Caco-2 (cell line): ENCODE measurements around the gene SLC39A12. TPM values are rescaled to one million over a fixed set of nuclear protein-coding genes. Genes with fewer than 3 reads are reported as not detected.

ENCODE experiments used
- BruUV-seq: library from RNA; stranded (reverse); fragments of 400-500 nt; replicated peaks from 2 replicates; lab custom pipeline; 2021; lab: Mats Ljungman, UMichigan
- CTCF ChIA-PET: fragments of 300-600 bp; sonication (Branson Sonifier 250); formaldehyde crosslinking; loops from one replicate; lab custom pipeline; 2022; ENCODE audit warnings: antibody characterized with exemption; lab: Charles Lee
- POLR2A ChIA-PET: fragments of 300-600 bp; sonication (Branson Sonifier 250); formaldehyde crosslinking; loops from one replicate; lab custom pipeline; 2022; ENCODE audit warnings: antibody characterized with exemption; lab: Charles Lee
- DNase-seq, 2 experiments: peaks; one replicate each; pipeline versions ENCODE4 v3.0.0 to v3.0.0-alpha.2; 2020 to 2022
- H3K27me3 ChIP-seq: replicated peaks from 2 replicates; pipeline ENCODE4 v1.6.0; 2011; ENCODE audit warnings: low read length; ENCODE audit not compliant: control insufficient read depth, insufficient read depth
- H3K36me3 ChIP-seq: 2 replicates; pipeline ENCODE4 v1.5.1; 2011; ENCODE audit warnings: low read length; ENCODE audit not compliant: control insufficient read depth, insufficient read depth
- H3K4me1 ChIP-seq: fragments of 250-450 bp; sonication (Bioruptor Pico); 2 replicates; pipeline ENCODE4 v1.5.1; 2020; ENCODE audit warnings: mild to moderate bottlenecking
- H3K4me3 ChIP-seq: 2 replicates; pipeline ENCODE4 v1.5.1; 2011; ENCODE audit warnings: low read depth, mild to moderate bottlenecking, control low read depth, low read length
- H3K9me3 ChIP-seq: fragments of 250-450 bp; sonication (Bioruptor Pico); 2 replicates; pipeline ENCODE4 v1.5.1; 2020; ENCODE audit warnings: mild to moderate bottlenecking, moderate library complexity
- H3K27ac Mint-ChIP-seq: one replicate; pipeline ENCODE4 v1.8.0; 2022; ENCODE audit warnings: mixed read lengths; ENCODE audit not compliant: unreplicated experiment
- H3K27me3 Mint-ChIP-seq: one replicate; pipeline ENCODE4 v1.8.0; 2022; ENCODE audit warnings: mixed read lengths; ENCODE audit not compliant: insufficient read depth, unreplicated experiment
- H3K36me3 Mint-ChIP-seq: one replicate; pipeline ENCODE4 v1.8.0; 2022; ENCODE audit warnings: mild to moderate bottlenecking, mixed read lengths; ENCODE audit not compliant: insufficient read depth, unreplicated experiment
- H3K4me1 Mint-ChIP-seq: one replicate; pipeline ENCODE4 v1.8.0; 2022; ENCODE audit warnings: low read depth, mixed read lengths; ENCODE audit not compliant: unreplicated experiment
- H3K4me3 Mint-ChIP-seq: one replicate; pipeline ENCODE4 v1.8.0; 2022; ENCODE audit warnings: mild to moderate bottlenecking, moderate library complexity, mixed read lengths; ENCODE audit not compliant: unreplicated experiment
- H3K9me3 Mint-ChIP-seq: one replicate; pipeline ENCODE4 v1.8.0; 2022; ENCODE audit warnings: mixed read lengths; ENCODE audit not compliant: unreplicated experiment
- CTCF ChIP-seq, 2 experiments: fragments of 200-600 bp in 1 of 2; IDR thresholded peaks; 1 replicate in 1 of 2; 2 replicates in 1 of 2; pipeline versions ENCODE4 v1.5.1 to v1.8.0; 2011 to 2022; ENCODE audit warnings: antibody characterized with exemption in 1 of 2, control low read depth in 1 of 2, inconsistent platforms in 1 of 2, low read depth in 1 of 2, low read length in 1 of 2, mild to moderate bottlenecking in 1 of 2, moderate library complexity in 1 of 2; ENCODE audit not compliant: insufficient read depth in 1 of 2, severe bottlenecking in 1 of 2, unreplicated experiment in 1 of 2
- intact Hi-C: fragments of 100-400 bp; cut with micrococcal nuclease; formaldehyde crosslinking; loops from one replicate; pipeline ENCODE4 v1.10.0; 2022; ENCODE audit not compliant: unreplicated experiment
- total RNA-seq: library from RNA; stranded (reverse); gene quantifications from 2 replicates; pipeline ENCODE4 v1.2.3, GENCODE V29; 2022

Gene SLC39A12
- total RNA-seq, 1 experiment from 2014 or later = not detected

GRCh38 chr10:18005781-18006456, 54.2 kb downstream of the SLC39A12 start:
- no peaks in the 10 kb centered on the region; the same call in 1 of the 2 replicates for H3K4me1 ChIP-seq
- no peaks in the 10 kb centered on the region for H3K27me3 ChIP-seq
- no peak overlapping the region for H3K4me3 ChIP-seq
- BruUV-seq = no TSS peak
- Mint-ChIP-seq H3K36me3 (no peaks in the 10 kb centered on the region), H3K27ac (no peak overlapping the region), H3K4me3 (no peak overlapping the region), H3K27me3 (peaks cover 19% of the 10 kb centered on the region), H3K4me1 (no peaks in the 10 kb centered on the region), H3K9me3 (no peaks in the 10 kb centered on the region)
- intact Hi-C loops = no loop called here
- H3K9me3 ChIP-seq = no peaks in the 10 kb centered on the region
- no peak for DNase-seq
- no peak for TF ChIP-seq CTCF (IDR thresholded peaks at IDR 0.05; ENCODE audit: insufficient read depth in 1 of 2, low read depth in 1 of 2, low read length in 1 of 2, severe bottlenecking in 1 of 2, unreplicated experiment in 1 of 2)
- CTCF ChIA-PET = no interaction called here
- no peaks in the 10 kb centered on the region for H3K36me3 ChIP-seq
- POLR2A ChIA-PET = no interaction called here

- no peak for DNase-seq
- Mint-ChIP-seq H3K4me3 (no peak overlapping the region), H3K4me1 (no peaks in the 10 kb centered on the region), H3K27me3 (peaks cover 17% of the 10 kb centered on the region), H3K36me3 (no peaks in the 10 kb centered on the region), H3K27ac (no peak overlapping the region), H3K9me3 (no peaks in the 10 kb centered on the region)
- no TSS peak for BruUV-seq
- no peaks in the 10 kb centered on the region for H3K36me3 ChIP-seq
- no peak overlapping the region for H3K4me3 ChIP-seq
- POLR2A ChIA-PET = no interaction called here
- H3K27me3 ChIP-seq = no peaks in the 10 kb centered on the region
- no peaks in the 10 kb centered on the region for H3K4me1 ChIP-seq
- no peaks in the 10 kb centered on the region for H3K9me3 ChIP-seq
- intact Hi-C loops = no loop called here
- TF ChIP-seq CTCF (IDR thresholded peaks at IDR 0.05; ENCODE audit: insufficient read depth in 1 of 2, low read depth in 1 of 2, low read length in 1 of 2, severe bottlenecking in 1 of 2, unreplicated experiment in 1 of 2) = no peak
- CTCF ChIA-PET = no interaction called here
These were observed 57.3 kb downstream of the SLC39A12 start for GRCh38 chr10:18008986-18009385.

GRCh38 chr10:18010050-18010449, 58.3 kb downstream of the SLC39A12 start:
- intact Hi-C loops = loop anchor here (10.0 kb wide), 1 partner anchor 95 kb away; no protein-coding TSS in a partner anchor
- Mint-ChIP-seq H3K27me3 (peaks cover 14% of the 10 kb centered on the region), H3K4me3 (no peak overlapping the region), H3K36me3 (no peaks in the 10 kb centered on the region), H3K9me3 (no peaks in the 10 kb centered on the region), H3K4me1 (no peaks in the 10 kb centered on the region), H3K27ac (no peak overlapping the region)
- Histone ChIP-seq H3K36me3 (no peaks in the 10 kb centered on the region), H3K4me3 (no peak overlapping the region), H3K4me1 (no peaks in the 10 kb centered on the region), H3K9me3 (no peaks in the 10 kb centered on the region), H3K27me3 (no peaks in the 10 kb centered on the region)
- POLR2A ChIA-PET = no interaction called here
- CTCF ChIA-PET = no interaction called here
- no peak for TF ChIP-seq CTCF (IDR thresholded peaks at IDR 0.05; ENCODE audit: insufficient read depth in 1 of 2, low read depth in 1 of 2, low read length in 1 of 2, severe bottlenecking in 1 of 2, unreplicated experiment in 1 of 2)
- no TSS peak for BruUV-seq
- no peak for DNase-seq
